CD8-positive, alpha-beta memory T cell (primary cell): Measurements from ENCODE around the gene PDE6H. TPM values are rescaled to one million over a fixed set of nuclear protein-coding genes. Genes with fewer than 3 reads are reported as not detected.

Experiments
- CTCF ChIA-PET: fragments of 350-600 bp; sonication (Branson Sonifier 250); formaldehyde crosslinking; loops from one replicate; lab custom pipeline; 2021; ENCODE audit warnings: antibody characterized with exemption; lab: Charles Lee
- POLR2A ChIA-PET: fragments of 350-600 bp; sonication (Branson Sonifier 250); formaldehyde crosslinking; loops from one replicate; lab custom pipeline; 2021; ENCODE audit warnings: antibody characterized with exemption; lab: Charles Lee
- DNase-seq, 5 donors: peaks; one replicate each; pipeline versions ENCODE4 v3.0.0 to v3.0.0-alpha.2; 2020 to 2022; ENCODE audit warnings: mixed read lengths in 1 of 5
- H3K27ac ChIP-seq: one replicate; pipeline ENCODE4 v1.7.0; 2013; ENCODE audit warnings: low read depth, mild to moderate bottlenecking, low read length, moderate library complexity
- H3K27me3 ChIP-seq: 2 replicates; pipeline ENCODE4 v1.7.0; 2013; ENCODE audit warnings: low read length, mild to moderate bottlenecking; ENCODE audit not compliant: insufficient read depth, poor library complexity, severe bottlenecking
- H3K36me3 ChIP-seq: 2 replicates; pipeline ENCODE4 v1.7.0; 2013; ENCODE audit warnings: mild to moderate bottlenecking, low read length, moderate library complexity; ENCODE audit not compliant: insufficient read depth
- H3K4me1 ChIP-seq: 2 replicates; pipeline ENCODE4 v1.7.0; 2013; ENCODE audit warnings: mild to moderate bottlenecking, low read length, moderate library complexity; ENCODE audit not compliant: insufficient read depth
- H3K4me3 ChIP-seq: 2 replicates; pipeline ENCODE4 v1.7.0; 2013; ENCODE audit warnings: mild to moderate bottlenecking, low read length
- H3K9me3 ChIP-seq: 2 replicates; pipeline ENCODE4 v1.7.0; 2013; ENCODE audit warnings: mild to moderate bottlenecking, low read length
- H3K27ac Mint-ChIP-seq, 8 donors: one replicate each; pipeline ENCODE4 v1.8.0; 2020 to 2021; ENCODE audit warnings: mixed read lengths in 8 of 8, mild to moderate bottlenecking in 6 of 8, inconsistent platforms in 3 of 8, moderate library complexity in 3 of 8
- H3K27me3 Mint-ChIP-seq, 2 donors: one replicate each; pipeline ENCODE4 v1.8.0; 2020 to 2021; ENCODE audit warnings: mixed read lengths in 2 of 2, mild to moderate bottlenecking in 1 of 2, moderate library complexity in 1 of 2
- H3K36me3 Mint-ChIP-seq, 3 donors: one replicate each; pipeline ENCODE4 v1.8.0; 2020 to 2021; ENCODE audit warnings: mixed read lengths in 3 of 3, inconsistent platforms in 1 of 3, mild to moderate bottlenecking in 1 of 3
- H3K4me1 Mint-ChIP-seq, 3 donors: one replicate each; pipeline ENCODE4 v1.8.0; 2020 to 2021; ENCODE audit warnings: mixed read lengths in 3 of 3, inconsistent platforms in 1 of 3, mild to moderate bottlenecking in 1 of 3
- H3K4me3 Mint-ChIP-seq, 7 donors: one replicate each; pipeline ENCODE4 v1.8.0; 2020 to 2021; ENCODE audit warnings: mixed read lengths in 7 of 7, mild to moderate bottlenecking in 6 of 7, moderate library complexity in 4 of 7, inconsistent platforms in 2 of 7
- H3K9me3 Mint-ChIP-seq, 5 donors: one replicate each; pipeline ENCODE4 v1.8.0; 2020 to 2022; ENCODE audit warnings: mixed read lengths in 5 of 5, mild to moderate bottlenecking in 3 of 5, moderate library complexity in 2 of 5, inconsistent platforms in 1 of 5
- polyA plus RNA-seq: library from polyadenylated mRNA; unstranded; fragments of 300-500 nt; fragmentation: Illumina TruSeq; gene quantifications from one replicate; pipeline ENCODE4 v1.2.3, GENCODE V29; 2021
- total RNA-seq, 2 experiments: library from RNA; stranded (reverse); gene quantifications; one replicate each; pipeline ENCODE4 v1.2.3, GENCODE V29; 2021

The PDE6H gene
- total and polyA plus RNA-seq, 3 experiments from 2014 or later, result not detected

GRCh38 chr12:15020156-15020555, 47.3 kb downstream of the PDE6H start:
- Histone ChIP-seq H3K9me3 (no peaks in the 10 kb centered on the region), H3K4me1 (no peaks in the 10 kb centered on the region), H3K4me3 (no peak overlapping the region), H3K27me3 (no peaks in the 10 kb centered on the region), H3K27ac (no peak overlapping the region), H3K36me3 (no peaks in the 10 kb centered on the region)
- Mint-ChIP-seq H3K27ac (no peak overlapping the region), H3K4me3 (no peak overlapping the region), H3K36me3 (no peaks in the 10 kb centered on the region), H3K9me3 (peaks cover 0 to 3% (median 1%) of the 10 kb centered on the region in 5 donors), H3K4me1 (no peaks in the 10 kb centered on the region), H3K27me3 (peaks cover 9 to 26% of the 10 kb centered on the region in 2 donors)
- DNase-seq, result no peak
- ChIA-PET POLR2A (no interaction called here), CTCF (no interaction called here)

Other genes with a start within 250 kb of the PDE6H start
- 100 to 1,000 TPM; 149 to 156 TPM for gene WBP11, start 169.6 kb upstream of the PDE6H start, total RNA-seq
- gene WBP11, start 169.6 kb upstream of the PDE6H start, polyA plus RNA-seq, result 70.2 TPM
- gene C12orf60, start 169.4 kb upstream of the PDE6H start, total RNA-seq, result 1 to 10 TPM; 3.1 TPM
- 0.95 TPM for gene C12orf60, start 169.4 kb upstream of the PDE6H start, polyA plus RNA-seq
- not detected for gene SMCO3, start 158.9 kb upstream of the PDE6H start, total RNA-seq
- gene SMCO3, start 158.9 kb upstream of the PDE6H start, polyA plus RNA-seq, result not detected
- not detected for gene ART4, start 129.5 kb upstream of the PDE6H start, total RNA-seq
- gene ART4, start 129.5 kb upstream of the PDE6H start, polyA plus RNA-seq, result not detected
- not detected for gene MGP, start 87.2 kb upstream of the PDE6H start, total RNA-seq
- gene MGP, start 87.2 kb upstream of the PDE6H start, polyA plus RNA-seq, result not detected
- gene ERP27, start 34.5 kb upstream of the PDE6H start, total RNA-seq, result 1 to 10 TPM; 2.0 to 2.1 TPM
- 5.3 TPM for gene ERP27, start 34.5 kb upstream of the PDE6H start, polyA plus RNA-seq
- gene ARHGDIB, start 11.4 kb upstream of the PDE6H start, total RNA-seq, result 100 to 1,000 TPM; 495 to 511 TPM
- 2,936 TPM for gene ARHGDIB, start 11.4 kb upstream of the PDE6H start, polyA plus RNA-seq
- gene RERG, start 248.4 kb downstream of the PDE6H start, total RNA-seq, result not detected
- gene RERG, start 248.4 kb downstream of the PDE6H start, polyA plus RNA-seq, result not detected